Common myeloid progenitor, CD34-positive (primary cell): Measurements from ENCODE around the gene MUC12.

Source experiments
- CTCF ChIA-PET: fragments of 350-600 bp; sonication (Branson Sonifier 250); formaldehyde crosslinking; loops from one replicate; lab custom pipeline; 2021; ENCODE audit warnings: antibody characterized with exemption; lab: Charles Lee
- POLR2A ChIA-PET: fragments of 350-600 bp; sonication (Branson Sonifier 250); formaldehyde crosslinking; loops from one replicate; lab custom pipeline; 2021; ENCODE audit warnings: antibody characterized with exemption; lab: Charles Lee
- DNase-seq, 3 donors: peaks; one replicate each; pipeline versions ENCODE4 v3.0.0 to v3.0.0-alpha.2; 2013
- H3K27ac ChIP-seq, 2 experiments: 1 replicate in 1 of 2; 2 replicates in 1 of 2; pipeline ENCODE4 v1.7.0; 2013; ENCODE audit warnings: inconsistent platforms in 2 of 2, low read length in 2 of 2, mild to moderate bottlenecking in 2 of 2, low read depth in 1 of 2, moderate library complexity in 1 of 2; ENCODE audit not compliant: severe bottlenecking in 2 of 2, insufficient read depth in 1 of 2, poor library complexity in 1 of 2
- H3K27me3 ChIP-seq, 5 experiments: replicated peaks in 2 of 5; 1 replicate in 3 of 5; 2 replicates in 2 of 5; pipeline versions ENCODE4 v1.6.1 to v1.7.0; 2013; ENCODE audit warnings: low read length in 4 of 5, mild to moderate bottlenecking in 2 of 5, moderate library complexity in 2 of 5, inconsistent platforms in 1 of 5; ENCODE audit not compliant: insufficient read depth in 5 of 5, control insufficient read depth in 4 of 5
- H3K36me3 ChIP-seq, 4 experiments: 1 replicate in 2 of 4; 2 replicates in 2 of 4; pipeline versions ENCODE4 v1.6.1 to v1.7.0; 2013; ENCODE audit warnings: low read length in 3 of 4, control low read depth in 1 of 4, mild to moderate bottlenecking in 1 of 4; ENCODE audit not compliant: control insufficient read depth in 4 of 4, insufficient read depth in 4 of 4
- H3K4me1 ChIP-seq, 4 experiments: 1 replicate in 3 of 4; 2 replicates in 1 of 4; pipeline versions ENCODE4 v1.6.1 to v1.7.1; 2013; ENCODE audit warnings: low read length in 3 of 4, mild to moderate bottlenecking in 3 of 4, control low read depth in 1 of 4, inconsistent platforms in 1 of 4, moderate library complexity in 1 of 4; ENCODE audit not compliant: control insufficient read depth in 4 of 4, insufficient read depth in 4 of 4; ENCODE audit errors: control extremely low read depth in 1 of 4
- H3K4me3 ChIP-seq, 7 experiments: 1 replicate in 4 of 7; 2 replicates in 3 of 7; pipeline versions ENCODE4 v1.5.1 to v1.7.0; 2013; ENCODE audit warnings: mild to moderate bottlenecking in 7 of 7, low read length in 6 of 7, moderate library complexity in 6 of 7, inconsistent platforms in 2 of 7, low read depth in 2 of 7, control low read depth in 1 of 7; ENCODE audit not compliant: insufficient read depth in 4 of 7, control insufficient read depth in 1 of 7; ENCODE audit errors: extremely low read depth in 1 of 7
- H3K9me3 ChIP-seq, 5 experiments: 1 replicate in 4 of 5; 2 replicates in 1 of 5; pipeline versions ENCODE4 v1.6.1 to v1.7.1; 2013; ENCODE audit warnings: low read length in 4 of 5, mild to moderate bottlenecking in 2 of 5, inconsistent platforms in 1 of 5, low read depth in 1 of 5, moderate library complexity in 1 of 5; ENCODE audit not compliant: control insufficient read depth in 4 of 5, insufficient read depth in 2 of 5; ENCODE audit errors: control extremely low read depth in 1 of 5
- WGBS: methylation state at CpG from one replicate; pipeline ENCODE4 v1.1.5; 2013; ENCODE audit not compliant: insufficient coverage; 5-methylcytosine and 5-hydroxymethylcytosine counted together

MUC12 gene

DNA sequence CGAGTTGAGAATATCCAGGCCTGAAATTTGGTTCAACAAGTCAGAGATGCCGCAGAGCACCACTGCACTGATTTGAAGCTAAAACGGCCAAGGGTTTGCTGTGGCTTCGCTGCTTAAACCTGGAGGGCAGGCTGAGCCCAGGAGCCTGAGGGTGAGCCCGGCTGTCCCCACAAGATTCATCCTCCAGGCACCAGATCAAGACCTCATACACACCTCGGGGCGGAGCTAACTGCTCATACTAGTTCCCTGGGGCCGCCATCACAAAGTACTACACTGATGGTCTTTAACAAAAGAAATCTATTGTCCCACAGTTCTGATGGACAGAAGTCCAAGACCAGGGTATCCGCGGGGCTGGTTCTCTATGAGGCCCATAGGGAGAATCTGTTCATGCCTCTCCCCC, 99.0 kb downstream of the MUC12 start:
- H3K4me3 ChIP-seq = no peak overlapping the region
- peaks cover 0 to 25% (median 3%) of the 10 kb centered on the region in 5 experiments for H3K27me3 ChIP-seq
- no peak for DNase-seq
- ChIA-PET CTCF (no interaction called here), POLR2A (no interaction called here)
- H3K4me1 ChIP-seq = no peaks in the 10 kb centered on the region
- WGBS = 94% methylated on average over 8 of the region's 10 CpGs
- no peak overlapping the region for H3K27ac ChIP-seq
- no peaks in the 10 kb centered on the region for H3K36me3 ChIP-seq
- no peaks in the 10 kb centered on the region for H3K9me3 ChIP-seq
